OCI-LY7 (cell line): ENCODE results near the gene MIB1. TPM values are rescaled to one million over a fixed set of nuclear protein-coding genes. Genes with fewer than 3 reads are reported as not detected.

Source experiments
- BruUV-seq: library from RNA; stranded (reverse); fragments of 400-500 nt; replicated peaks from 2 replicates; lab custom pipeline; 2021; lab: Mats Ljungman, UMichigan
- CTCF ChIA-PET: fragments of 300-600 bp; sonication (Branson Sonifier 250); formaldehyde crosslinking; loops from one replicate; lab custom pipeline; 2022; ENCODE audit warnings: antibody characterized with exemption; ENCODE audit not compliant: unreplicated experiment; lab: Charles Lee
- POLR2A ChIA-PET: fragments of 300-600 bp; sonication (Branson Sonifier 250); formaldehyde crosslinking; loops from one replicate; lab custom pipeline; 2022; ENCODE audit warnings: antibody characterized with exemption; lab: Charles Lee
- DNase-seq: peaks from one replicate; pipeline ENCODE4 v3.0.0-alpha.2; 2015; ENCODE audit warnings: low spot score
- H2AFZ ChIP-seq: fragments of 200-600 bp; sonication (generic), shearing (Covaris generic); 2 replicates; pipeline ENCODE4 v1.6.1; 2014; ENCODE audit warnings: mild to moderate bottlenecking, antibody characterized with exemption, low read length, moderate library complexity
- H3K27ac ChIP-seq: fragments of 200-600 bp; sonication (generic); 2 replicates; pipeline ENCODE4 v1.5.1; 2014; ENCODE audit warnings: mixed run types, low read depth, mild to moderate bottlenecking, moderate library complexity, low read length, inconsistent platforms; ENCODE audit not compliant: poor library complexity, severe bottlenecking
- H3K36me3 ChIP-seq: fragments of 200-600 bp; sonication (generic); 2 replicates; pipeline ENCODE4 v1.6.1; 2014; ENCODE audit warnings: mild to moderate bottlenecking, antibody characterized with exemption, low read length, moderate library complexity, mixed read lengths; ENCODE audit not compliant: insufficient read depth
- H3K4me1 ChIP-seq: fragments of 200-600 bp; sonication (generic); 2 replicates; pipeline ENCODE4 v1.5.1; 2014; ENCODE audit warnings: mild to moderate bottlenecking, low read length; ENCODE audit not compliant: insufficient read depth, poor library complexity, severe bottlenecking
- H3K4me2 ChIP-seq: fragments of 200-600 bp; sonication (generic); 2 replicates; pipeline ENCODE4 v1.6.1; 2014; ENCODE audit warnings: mild to moderate bottlenecking, low read length
- H3K4me3 ChIP-seq: fragments of 200-600 bp; sonication (generic); 2 replicates; pipeline ENCODE4 v1.5.1; 2014; ENCODE audit warnings: mild to moderate bottlenecking, low read depth, low read length; ENCODE audit not compliant: poor library complexity, severe bottlenecking
- H3K79me2 ChIP-seq: fragments of 200-600 bp; sonication (generic); 2 replicates; pipeline ENCODE4 v1.6.1; 2016; ENCODE audit warnings: low read depth, mild to moderate bottlenecking, low read length, moderate library complexity, mixed read lengths; ENCODE audit not compliant: insufficient read depth
- H3K9me2 ChIP-seq: fragments of 200-600 bp; sonication (generic); 2 replicates; pipeline ENCODE4 v1.6.1; 2016; ENCODE audit warnings: mild to moderate bottlenecking, low read length, mixed read lengths; ENCODE audit not compliant: insufficient read depth
- H3K9me3 ChIP-seq: fragments of 200-600 bp; sonication (generic); 2 replicates; pipeline ENCODE4 v1.6.1; 2014; ENCODE audit warnings: mild to moderate bottlenecking, mixed run types, low read length, mixed read lengths
- H4K20me1 ChIP-seq: fragments of 200-600 bp; sonication (generic); 2 replicates; pipeline ENCODE4 v1.6.1; 2014; ENCODE audit warnings: mild to moderate bottlenecking, antibody characterized with exemption, low read length, moderate library complexity, mixed read lengths; ENCODE audit not compliant: insufficient read depth
- EZH2phosphoT487 ChIP-seq: fragments of 200-600 bp; sonication (generic); IDR thresholded peaks from 2 replicates; pipeline ENCODE4 v1.6.1; 2018; ENCODE audit warnings: low read depth, borderline replicate concordance, mild to moderate bottlenecking, mixed run types, antibody characterized with exemption, low read length, moderate library complexity, mixed read lengths
- intact Hi-C: fragments of 100-400 bp; cut with micrococcal nuclease; formaldehyde crosslinking; loops from one replicate; pipeline ENCODE4 v1.10.0; 2022; ENCODE audit not compliant: unreplicated experiment
- total RNA-seq, 2 experiments: library from RNA; depleted of rRNA in 1 of 2; stranded (reverse); fragments of >200 nt in 1 of 2; shearing (Covaris generic) in 1 of 2; gene quantifications; 2 replicates each; pipeline ENCODE4 v1.2.3, GENCODE V29; 2014 to 2022
- TF ChIP-seq, protein P1 (sequence below): fragments of 200-600 bp; sonication (generic); conservative IDR thresholded peaks from 2 replicates; pipeline ENCODE4 v1.5.1; 2014; ENCODE audit warnings: mild to moderate bottlenecking, antibody characterized with exemption, low read length, moderate library complexity, mixed read lengths

MIB1 gene
- total RNA-seq, 2 experiments from 2014 or later, result 40.5 to 81.6 TPM

DNA sequence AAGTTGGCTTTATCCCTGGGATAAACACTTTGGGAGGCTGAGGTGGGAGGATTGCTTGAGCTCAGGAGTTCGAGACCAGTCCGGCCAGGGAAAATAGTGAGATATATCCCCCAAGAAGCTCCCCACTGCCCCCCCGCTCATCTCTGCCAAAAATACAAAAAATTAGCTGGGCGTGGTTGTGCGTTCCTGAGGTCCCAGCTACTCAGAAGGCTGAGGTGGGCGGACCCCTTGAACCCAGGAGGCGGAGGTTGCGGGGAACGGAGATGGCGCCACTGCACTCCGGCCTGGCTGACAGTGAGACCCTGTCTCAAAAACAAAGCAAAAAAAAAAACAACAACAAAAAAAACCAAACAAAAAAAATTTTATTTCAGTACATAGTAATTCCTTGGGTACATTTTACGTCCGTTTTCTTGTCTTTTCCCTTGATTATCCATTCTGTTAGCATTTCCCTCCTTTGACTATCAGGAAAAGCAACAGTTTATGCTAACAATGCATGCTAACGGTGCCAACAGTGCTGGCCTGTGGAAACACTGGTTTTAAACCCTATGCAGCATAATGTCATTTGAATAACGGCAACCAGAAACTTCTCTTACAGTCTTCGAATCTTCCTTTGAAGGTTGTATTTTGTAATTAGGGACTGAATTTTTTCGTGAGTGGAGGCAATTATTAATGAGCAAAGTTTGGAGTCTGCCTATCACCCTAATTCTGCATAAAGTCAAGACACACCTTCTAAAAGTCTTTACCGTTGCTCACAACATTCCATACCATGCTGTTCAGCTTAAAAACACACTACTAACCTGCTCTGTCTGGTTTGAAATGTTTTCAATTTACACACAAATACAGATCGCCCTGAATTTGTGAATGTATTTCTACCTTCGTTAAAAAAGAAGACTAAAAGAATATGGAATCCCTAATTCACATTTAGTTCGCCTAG lies 721 bp upstream of the MIB1 start:
- DNase-seq, result peak; percentile 48
- peak overlapping the region; percentile 95 for H3K4me3 ChIP-seq
- ChIA-PET CTCF (interaction anchor here (0.6 to 1.0 kb wide), 3 partner anchors 9 to 253 kb away, joined by 3 to 7 read pairs (median 3); partner anchors contain the start of gene ABHD3), POLR2A (interaction anchor here (0.5 to 4.7 kb wide), 26 partner anchors 9 to 1062 kb away, joined by 3 to 50 read pairs (median 4); partner anchors contain the start of genes ABHD3, ESCO1 and SNRPD1)
- no peak for TF ChIP-seq EZH2phosphoT487
- TF ChIP-seq, protein P1, sequence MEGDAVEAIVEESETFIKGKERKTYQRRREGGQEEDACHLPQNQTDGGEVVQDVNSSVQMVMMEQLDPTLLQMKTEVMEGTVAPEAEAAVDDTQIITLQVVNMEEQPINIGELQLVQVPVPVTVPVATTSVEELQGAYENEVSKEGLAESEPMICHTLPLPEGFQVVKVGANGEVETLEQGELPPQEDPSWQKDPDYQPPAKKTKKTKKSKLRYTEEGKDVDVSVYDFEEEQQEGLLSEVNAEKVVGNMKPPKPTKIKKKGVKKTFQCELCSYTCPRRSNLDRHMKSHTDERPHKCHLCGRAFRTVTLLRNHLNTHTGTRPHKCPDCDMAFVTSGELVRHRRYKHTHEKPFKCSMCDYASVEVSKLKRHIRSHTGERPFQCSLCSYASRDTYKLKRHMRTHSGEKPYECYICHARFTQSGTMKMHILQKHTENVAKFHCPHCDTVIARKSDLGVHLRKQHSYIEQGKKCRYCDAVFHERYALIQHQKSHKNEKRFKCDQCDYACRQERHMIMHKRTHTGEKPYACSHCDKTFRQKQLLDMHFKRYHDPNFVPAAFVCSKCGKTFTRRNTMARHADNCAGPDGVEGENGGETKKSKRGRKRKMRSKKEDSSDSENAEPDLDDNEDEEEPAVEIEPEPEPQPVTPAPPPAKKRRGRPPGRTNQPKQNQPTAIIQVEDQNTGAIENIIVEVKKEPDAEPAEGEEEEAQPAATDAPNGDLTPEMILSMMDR, result no peak
- no peaks in the 10 kb centered on the region for H3K9me3 ChIP-seq
- H3K79me2 ChIP-seq, result peaks cover 37% of the 10 kb centered on the region
- TSS peak; percentile 97 for BruUV-seq
- intact Hi-C loops, result loop anchor here (1.0 to 5.0 kb wide), 4 partner anchors 36 to 140 kb away; partner anchors contain the start of genes ABHD3, ESCO1 and SNRPD1
- peak overlapping the region; percentile 80 for H3K27ac ChIP-seq
- H3K9me2 ChIP-seq, result no peaks in the 10 kb centered on the region
- H3K36me3 ChIP-seq, result peaks cover 5% of the 10 kb centered on the region; the same call in 1 of the 2 replicates
- H3K4me2 ChIP-seq, result peak overlapping the region; percentile 69
- peak overlapping the region; percentile 70 for H2AFZ ChIP-seq
- peaks cover 32% of the 10 kb centered on the region for H3K4me1 ChIP-seq
- H4K20me1 ChIP-seq, result no peaks in the 10 kb centered on the region; the same call in 1 of the 2 replicates

DNA sequence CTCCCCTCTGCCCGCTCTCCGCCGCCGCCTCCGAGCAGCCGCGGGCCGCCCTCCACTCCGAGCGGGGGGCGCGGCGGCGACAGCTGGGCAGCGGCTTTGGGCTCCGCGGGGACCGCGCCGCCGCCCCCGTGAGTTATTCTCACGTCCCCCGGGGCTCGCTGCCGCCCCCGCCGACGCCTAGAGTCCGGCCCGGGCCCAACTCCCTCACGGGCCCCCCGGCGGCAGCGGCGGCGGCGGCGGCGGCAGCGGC lies 645 bp downstream of the MIB1 start:
- peak overlapping the region; percentile 80 for H3K27ac ChIP-seq
- peak overlapping the region; percentile 60; the same call in 1 of the 2 replicates for H2AFZ ChIP-seq
- TF ChIP-seq, protein P1, result no peak; the same call in 1 of the 2 replicates
- no peak for TF ChIP-seq EZH2phosphoT487
- H3K79me2 ChIP-seq, result peaks cover 50% of the 10 kb centered on the region
- no TSS peak for BruUV-seq
- peaks cover 6% of the 10 kb centered on the region; the same call in 1 of the 2 replicates for H3K36me3 ChIP-seq
- ChIA-PET POLR2A (interaction anchor here (1.2 to 4.7 kb wide), 4 partner anchors 10 to 84 kb away, joined by 6 to 50 read pairs (median 8); partner anchors contain the start of gene ABHD3), CTCF (no interaction called here)
- peak overlapping the region; percentile 77 for H3K4me2 ChIP-seq
- H3K4me3 ChIP-seq, result peak overlapping the region; percentile 95
- H3K9me3 ChIP-seq, result no peaks in the 10 kb centered on the region
- H4K20me1 ChIP-seq, result no peaks in the 10 kb centered on the region; the same call in 1 of the 2 replicates
- H3K9me2 ChIP-seq, result no peaks in the 10 kb centered on the region
- H3K4me1 ChIP-seq, result peaks cover 41% of the 10 kb centered on the region
- intact Hi-C loops, result loop anchor here (5.0 kb wide), 1 partner anchor 54 kb away; no protein-coding TSS in a partner anchor
- DNase-seq, result no peak
